HS-27A (cell line): ENCODE measurements around the gene TDRD1.

ENCODE experiments used
- DNase-seq: peaks from one replicate; pipeline ENCODE4 v3.0.0-alpha.2; 2012; ENCODE audit warnings: low read depth, missing footprints

TDRD1 gene

GRCh38 chr10:114176511-114176910, 2.6 kb upstream of the TDRD1 start:
- DNase-seq, result no peak

- DNase-seq, result no peak
Measured at GRCh38 chr10:114179747-114180146, 594 bp downstream of the TDRD1 start.

- no peak for DNase-seq
Measured at GRCh38 chr10:114180937-114181336, 1.8 kb downstream of the TDRD1 start.

- DNase-seq, result no peak
Measured at GRCh38 chr10:114181971-114182370, 2.8 kb downstream of the TDRD1 start.

- DNase-seq, result no peak
Measured at GRCh38 chr10:114183563-114183962, 4.4 kb downstream of the TDRD1 start.

- DNase-seq, result no peak
Measured at GRCh38 chr10:114184276-114184675, 5.1 kb downstream of the TDRD1 start.

- DNase-seq, result no peak
Measured at GRCh38 chr10:114188001-114188400, 8.8 kb downstream of the TDRD1 start.

- no peak for DNase-seq
Measured at GRCh38 chr10:114188900-114189299, 9.7 kb downstream of the TDRD1 start.

- DNase-seq, result no peak
Measured at GRCh38 chr10:114189700-114190099, 10.5 kb downstream of the TDRD1 start.

- DNase-seq, result no peak
Measured at GRCh38 chr10:114195079-114195478, 15.9 kb downstream of the TDRD1 start.

- DNase-seq, result no peak
Measured at GRCh38 chr10:114199239-114199638, 20.1 kb downstream of the TDRD1 start.

- no peak for DNase-seq
Measured at GRCh38 chr10:114202812-114203211, 23.7 kb downstream of the TDRD1 start.

GRCh38 chr10:114206902-114207301, 27.7 kb downstream of the TDRD1 start:
- DNase-seq, result no peak

- no peak for DNase-seq
Measured at GRCh38 chr10:114207349-114207748, 28.2 kb downstream of the TDRD1 start.

GRCh38 chr10:114208351-114208750, 29.2 kb downstream of the TDRD1 start:
- DNase-seq, result no peak

GRCh38 chr10:114212153-114212552, 33.0 kb downstream of the TDRD1 start:
- DNase-seq, result no peak

GRCh38 chr10:114215033-114215432, 35.9 kb downstream of the TDRD1 start:
- no peak for DNase-seq

- DNase-seq, result no peak
Measured at GRCh38 chr10:114220281-114220680, 41.1 kb downstream of the TDRD1 start.

- DNase-seq, result no peak
Measured at GRCh38 chr10:114221235-114221634, 42.1 kb downstream of the TDRD1 start.

GRCh38 chr10:114223066-114223465, 43.9 kb downstream of the TDRD1 start:
- DNase-seq, result no peak

- DNase-seq, result no peak
Measured at GRCh38 chr10:114228156-114228555, 49.0 kb downstream of the TDRD1 start.

- no peak for DNase-seq
Measured at GRCh38 chr10:114232561-114233176, 53.5 kb downstream of the TDRD1 start.

GRCh38 chr10:114233482-114233881, 54.3 kb downstream of the TDRD1 start:
- DNase-seq, result no peak

- DNase-seq, result no peak
Measured at GRCh38 chr10:114234132-114234531, 55.0 kb downstream of the TDRD1 start.
